K562 (cell line): Measurements from ENCODE around the gene ADGRD1. TPM values are rescaled to one million over a fixed set of nuclear protein-coding genes. Genes with fewer than 3 reads are reported as not detected.

Experiments used
- ATAC-seq: fragments of 200-7000 bp; cut with Tn5 transposase; 3 replicates; pipeline ENCODE4 v1.9.1; 2020; ENCODE audit warnings: moderate library complexity
- BruUV-seq: library from RNA; stranded (reverse); fragments of 400-500 nt; replicated peaks from 2 replicates; lab custom pipeline; 2021; lab: Mats Ljungman, UMichigan
- CTCF ChIA-PET: fragments of 300-600 bp; formaldehyde crosslinking; extraction: SDS; loops from one replicate; lab custom pipeline; 2021; ENCODE audit warnings: low intra/inter-chr PET ratio; lab: Yijun Ruan, JAX
- POLR2A ChIA-PET: fragments of 300-600, 350-650 bp; sonication (Branson Sonifier 250); formaldehyde crosslinking; extraction: SDS; loops from one replicate; lab custom pipeline; 2021; ENCODE audit warnings: antibody characterized with exemption, inconsistent platforms; lab: Yijun Ruan, JAX
- DNase-seq, 4 experiments: peaks; one replicate each; pipeline versions ENCODE4 v3.0.0 to v3.0.0-alpha.2; 2011 to 2018; ENCODE audit warnings: low spot score in 3 of 4, mixed read lengths in 3 of 4; ENCODE audit errors: extremely low read depth in 1 of 4
- FAIRE-seq: peaks from 2 replicates; lab custom pipeline; 2011; peaks lifted over from hg19 to GRCh38; lab: Jason Lieb, UNC
- H2AFZ ChIP-seq: 2 replicates; pipeline ENCODE4 v1.6.0; 2011; ENCODE audit warnings: low read depth, low read length, control low read depth, inconsistent platforms
- H3K27ac ChIP-seq: fragments of 200-600 bp; 3 replicates; pipeline ENCODE4 v1.8.0; 2011; ENCODE audit warnings: low read depth, mild to moderate bottlenecking, control low read depth, inconsistent platforms, low read length, moderate library complexity, mixed read lengths; ENCODE audit errors: extremely low read depth
- H3K27me3 ChIP-seq, 2 experiments: fragments of 300-600 bp in 1 of 2; 2 replicates in 1 of 2; 3 replicates in 1 of 2; pipeline versions ENCODE4 v1.6.0 to v1.8.0; 2011; ENCODE audit warnings: inconsistent platforms in 2 of 2, low read length in 2 of 2, mild to moderate bottlenecking in 1 of 2, mixed read lengths in 1 of 2, moderate library complexity in 1 of 2; ENCODE audit not compliant: control insufficient read depth in 2 of 2, insufficient read depth in 2 of 2
- H3K36me3 ChIP-seq: fragments of 300-600 bp; 3 replicates; pipeline ENCODE4 v1.8.0; 2011; ENCODE audit warnings: mild to moderate bottlenecking, low read length, inconsistent platforms; ENCODE audit not compliant: control insufficient read depth, insufficient read depth
- H3K4me1 ChIP-seq, 2 experiments: fragments of 200-600 bp in 1 of 2; replicated peaks in 1 of 2; 2 replicates in 1 of 2; 3 replicates in 1 of 2; pipeline versions ENCODE4 v1.5.1 to v1.8.0; 2011; ENCODE audit warnings: inconsistent platforms in 2 of 2, low read length in 2 of 2, mild to moderate bottlenecking in 1 of 2, mixed read lengths in 1 of 2, moderate library complexity in 1 of 2; ENCODE audit not compliant: control insufficient read depth in 2 of 2, insufficient read depth in 2 of 2
- H3K4me2 ChIP-seq: 2 replicates; pipeline ENCODE4 v1.6.1; 2011; ENCODE audit warnings: low read length, control low read depth, inconsistent platforms, mixed read lengths; ENCODE audit not compliant: insufficient read depth
- H3K4me3 ChIP-seq: fragments of 200-600 bp; sonication (generic), shearing (Covaris generic); 2 replicates; pipeline ENCODE4 v1.5.1; 2016; ENCODE audit warnings: control low read depth, inconsistent platforms
- H3K79me2 ChIP-seq: fragments of 200-600 bp; 3 replicates; pipeline ENCODE4 v1.8.0; 2011; ENCODE audit warnings: low read length, inconsistent platforms; ENCODE audit not compliant: control insufficient read depth, insufficient read depth
- H3K9ac ChIP-seq, 2 experiments: 2 replicates each; pipeline versions ENCODE4 v1.6.0 to v1.6.1; 2011; ENCODE audit warnings: low read depth in 2 of 2, low read length in 2 of 2, control low read depth in 1 of 2, inconsistent platforms in 1 of 2, mild to moderate bottlenecking in 1 of 2, mixed read lengths in 1 of 2; ENCODE audit not compliant: insufficient read depth in 1 of 2
- H3K9me1 ChIP-seq: one replicate; pipeline ENCODE4 v1.6.0; 2011; ENCODE audit warnings: inconsistent platforms, mild to moderate bottlenecking, low read length, moderate library complexity; ENCODE audit not compliant: control insufficient read depth, insufficient read depth
- H3K9me3 ChIP-seq: replicated peaks from 2 replicates; pipeline ENCODE4 v1.5.1; 2011; ENCODE audit warnings: low read depth, low read length, inconsistent platforms; ENCODE audit not compliant: control insufficient read depth, insufficient read depth
- H4K20me1 ChIP-seq: replicated peaks from 2 replicates; pipeline ENCODE4 v1.6.1; 2011; ENCODE audit warnings: low read length, inconsistent platforms, mixed read lengths; ENCODE audit not compliant: control insufficient read depth, insufficient read depth
- ATF2 ChIP-seq: sonication (generic); formaldehyde crosslinking; IDR thresholded peaks from 2 replicates; pipeline ENCODE4 v1.8.1; 2022; ENCODE audit warnings: missing genetic modification reagents
- CBX1 ChIP-seq: sonication (generic); IDR thresholded peaks from 2 replicates; pipeline ENCODE4 v1.6.1; 2016; ENCODE audit warnings: antibody characterized with exemption, low read depth, mild to moderate bottlenecking
- MTA1 ChIP-seq: fragments of 450-650 bp; IDR thresholded peaks from 2 replicates; pipeline ENCODE4 v1.6.1; 2017; ENCODE audit warnings: borderline replicate concordance
- PCBP2 ChIP-seq: fragments of 200-400 bp; formaldehyde crosslinking; IDR thresholded peaks from 2 replicates; pipeline ENCODE4 v1.6.1; 2018; ENCODE audit warnings: low read length, low read depth, mild to moderate bottlenecking, moderate library complexity; ENCODE audit not compliant: poor library complexity, severe bottlenecking
- ZC3H8 ChIP-seq: fragments of 450-650 bp; IDR thresholded peaks from 2 replicates; pipeline ENCODE4 v1.6.1; 2017
- ZEB2 ChIP-seq: fragments of 450-650 bp; IDR thresholded peaks from 2 replicates; pipeline ENCODE4 v1.6.1; 2016
- ZNF79 ChIP-seq: fragments of 250-450 bp; sonication (Bioruptor Pico); IDR thresholded peaks from 2 replicates; pipeline ENCODE4 v1.4.0; 2020; ENCODE audit warnings: low read depth, mild to moderate bottlenecking, moderate library complexity
- ZSCAN32 ChIP-seq: fragments of 450-650 bp; formaldehyde crosslinking; IDR thresholded peaks from 2 replicates; pipeline ENCODE4 v1.4.0; 2020; ENCODE audit warnings: mild to moderate bottlenecking, moderate library complexity
- WGBS: fragments of 100-300 bp; shearing (Covaris generic); methylation state at CpG from one replicate; pipeline ENCODE4 v1.1.6; 2016; ENCODE audit warnings: low coverage, mixed read lengths; ENCODE audit not compliant: insufficient coverage; ENCODE audit errors: missing lambda C conversion rate; 5-methylcytosine and 5-hydroxymethylcytosine counted together
- in situ Hi-C: fragments of 300-500 bp; cut with MboI; formaldehyde crosslinking; loops from 4 replicates; pipeline ENCODE4 v1.15.0; 2018; ENCODE audit warnings: inconsistent platforms, mixed read lengths
- intact Hi-C: fragments of 100-400 bp; cut with micrococcal nuclease; formaldehyde crosslinking; loops from 2 replicates; pipeline ENCODE4 v1.14.2; 2022
- polyA plus RNA-seq, 8 experiments: library from polyadenylated mRNA; depleted of rRNA in 4 of 8; stranded (reverse) in 5 of 8; unstranded in 3 of 8; fragments of >200 nt; fragmentation: Nextera tagmentation in 2 of 8; fragmentation: Illumina TruSeq in 1 of 8; extraction: Ambion mirVana in 2 of 8; extraction: Trizol in 1 of 8; gene quantifications; 2 replicates each; pipeline versions ENCODE4 v1.2.1 to v1.2.3, GENCODE V29; 2011 to 2014; ENCODE audit warnings: inconsistent platforms in 1 of 8, missing spikeins in 1 of 8
- total RNA-seq, 7 experiments: library from RNA; depleted of rRNA in 6 of 7; stranded (reverse); fragments of >200 nt in 6 of 7; fragmentation: Illumina TruSeq in 2 of 7; extraction: Trizol in 2 of 7; gene quantifications; 2 replicates each; pipeline versions ENCODE4 v1.2.1 to v1.2.3, GENCODE V29; 2011 to 2021; ENCODE audit warnings: low replicate concordance in 1 of 7

Gene ADGRD1
- total and polyA plus RNA-seq, 9 of the 15 experiments (the other 6 are each of a cell fraction or from before 2014, with no cell fraction given) = 1.7 to 11.7 (median 3.3) TPM

GRCh38 chr12:130973906-130974305 is 20.2 kb downstream of the ADGRD1 start:
- TF ChIP-seq ZSCAN32 (CRISPR knock-in tag) (no peak), MTA1 (no peak), ZEB2 (no peak), ZC3H8 (no peak), ZNF79 (CRISPR knock-in tag) (no peak), ATF2 (CRISPR knock-in tag) (no peak), CBX1 (no peak), PCBP2 (no peak)
- ChIA-PET POLR2A (no interaction called here), CTCF (no interaction called here)
- Histone ChIP-seq H3K27ac (no peak overlapping the region), H3K9ac (no peak overlapping the region), H3K4me3 (no peak overlapping the region), H3K4me2 (no peak overlapping the region), H2AFZ (no peak overlapping the region), H3K27me3 (peaks cover 26 to 60% of the 10 kb centered on the region in 2 experiments), H3K79me2 (no peaks in the 10 kb centered on the region), H3K4me1 (peaks cover 5 to 10% of the 10 kb centered on the region in 2 experiments; a peak in 4 of 5 replicates), H3K9me3 (no peaks in the 10 kb centered on the region), H4K20me1 (no peaks in the 10 kb centered on the region), H3K9me1 (no peaks in the 10 kb centered on the region), H3K36me3 (no peaks in the 10 kb centered on the region)
- in situ Hi-C loops (no loop called here), intact Hi-C loops (no loop called here)
- BruUV-seq = no TSS peak
- ATAC-seq (no peak), DNase-seq (no peak), FAIRE-seq (no peak)
- WGBS = 33% methylated on average over 10 of the region's 10 CpGs
